ENCODE measurements around the gene CYCS. TPM values are rescaled to one million over a fixed set of nuclear protein-coding genes. Genes with fewer than 3 reads are reported as not detected.
"Not testable (repeated sequence)": the region's sequence is repeated elsewhere in the genome, so short reads cannot be mapped to it uniquely, and the experiment has no call there.

Gene CYCS
- polyA plus RNA-seq, 3 donors: 25.6 to 111 (median 93.9) TPM

DNA sequence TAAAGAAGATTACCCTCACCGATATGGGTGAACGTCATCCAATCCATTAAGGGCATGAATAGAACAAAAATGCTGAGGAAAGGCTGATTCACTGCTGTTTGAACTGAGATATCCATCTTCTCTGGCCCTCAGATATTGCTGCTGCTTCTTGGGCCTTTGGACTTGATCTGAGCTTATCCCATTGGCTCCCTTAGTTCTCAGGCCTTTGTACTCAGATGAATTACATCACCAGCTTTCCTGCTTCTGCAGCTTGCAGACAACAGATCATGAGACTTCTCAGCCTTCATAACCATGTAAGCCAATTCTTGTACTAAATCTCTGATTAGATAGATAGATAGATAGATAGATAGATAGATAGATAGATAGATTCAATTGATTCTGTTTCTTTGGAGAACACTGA is 40.2 kb downstream of the CYCS start:
- 94 to 98% (median 97%) methylated on average over 2 of the region's 2 CpGs for WGBS, 3 donors
- no peak overlapping the region for H3K27ac ChIP-seq (ENCODE audit: low read depth, low read length)

DNA sequence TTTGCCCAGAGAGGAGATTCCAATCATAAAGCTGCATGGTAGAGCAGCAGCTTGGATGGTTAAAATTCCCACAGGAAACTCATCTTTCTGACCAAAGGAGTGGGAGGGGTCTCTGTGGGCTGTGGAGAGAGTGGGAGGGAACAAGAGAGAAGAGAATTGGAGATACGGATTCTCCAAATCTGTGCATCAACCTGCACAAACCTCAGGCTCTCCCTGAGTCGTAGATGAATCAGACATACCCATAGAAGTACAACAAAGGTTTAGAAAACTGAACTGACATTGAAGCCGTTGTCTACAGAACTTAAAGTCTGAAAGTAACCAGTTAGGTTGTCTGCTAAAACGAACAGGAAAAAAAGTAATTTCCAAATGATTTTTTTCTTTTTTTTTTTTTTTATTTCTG is 41.9 kb downstream of the CYCS start:
- no peak overlapping the region for H3K27ac ChIP-seq (ENCODE audit: low read depth, low read length)

DNA sequence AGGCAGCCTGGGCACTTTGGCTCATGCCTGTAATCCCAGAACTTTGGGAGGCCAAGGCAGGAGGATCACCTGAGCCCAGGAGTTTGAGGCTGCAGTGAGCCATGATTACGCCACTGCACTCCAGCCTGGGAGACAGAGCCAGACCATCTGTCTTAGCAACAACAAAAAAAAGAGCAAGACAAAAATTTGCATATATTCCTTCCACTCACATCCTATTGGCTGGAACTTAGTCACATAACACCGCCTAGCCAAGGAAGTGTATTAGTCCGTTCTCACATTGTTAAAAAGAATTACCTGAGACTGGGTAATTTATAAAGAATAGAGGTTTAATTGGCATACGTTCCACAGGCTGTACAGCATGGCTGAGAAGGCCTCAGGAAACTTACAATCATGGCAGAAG is 43.0 kb downstream of the CYCS start:
- H3K27ac ChIP-seq (ENCODE audit: low read depth, low read length): not testable (repeated sequence)
- 82 to 85% (median 83%) methylated on average over 4 of the region's 4 CpGs for WGBS, 3 donors

More for the DNA sequence above, 41.9 kb downstream of the CYCS start:
- 64 to 83% (median 78%) methylated on average over 4 of the region's 4 CpGs for WGBS, 3 donors

DNA sequence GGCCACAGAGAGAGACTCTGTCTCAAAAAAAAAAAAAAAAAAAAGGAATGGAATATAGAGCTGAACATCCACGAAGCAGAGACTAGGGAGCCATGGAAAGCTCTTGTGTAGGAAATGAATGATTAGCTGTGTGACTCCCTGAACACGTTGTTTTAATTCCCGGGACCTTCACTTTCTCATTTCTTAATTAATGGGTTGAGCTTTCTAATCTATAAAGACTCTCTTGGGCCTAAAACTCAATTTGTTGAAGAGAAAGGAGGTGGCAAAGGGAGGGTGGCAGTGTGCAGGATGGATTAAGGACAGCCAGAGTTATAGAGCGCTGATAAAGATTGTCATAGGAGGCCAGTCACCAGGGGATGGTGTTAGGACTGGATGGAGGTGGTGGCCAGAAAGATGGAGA is 48.0 kb downstream of the CYCS start:
- H3K27ac ChIP-seq (ENCODE audit: low read depth, low read length): no peak overlapping the region
- 81 to 89% (median 88%) methylated on average over 4 of the region's 4 CpGs for WGBS, 3 donors

DNA sequence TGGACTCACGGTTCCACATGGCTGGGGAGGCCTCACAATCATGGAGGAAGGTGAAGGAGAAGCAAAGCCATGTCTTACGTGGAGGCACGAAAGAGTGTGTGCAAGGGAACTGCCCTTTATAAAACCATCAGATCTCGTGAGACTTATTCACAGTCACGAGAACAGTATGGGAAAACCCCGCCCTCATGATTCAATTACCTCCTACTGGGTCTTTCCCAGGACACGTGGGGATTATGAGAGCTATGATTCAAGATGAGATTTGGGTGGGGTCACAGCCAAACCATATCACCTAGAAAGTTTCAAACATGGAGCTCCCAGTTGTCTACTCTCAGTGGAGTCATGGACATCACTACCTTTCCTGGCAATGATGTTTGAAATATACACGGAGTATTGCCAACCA is 49.6 kb downstream of the CYCS start:
- no peak overlapping the region for H3K27ac ChIP-seq (ENCODE audit: low read depth, low read length)
- WGBS, 3 donors: 75 to 84% (median 77%) methylated on average over 8 of the region's 8 CpGs

DNA sequence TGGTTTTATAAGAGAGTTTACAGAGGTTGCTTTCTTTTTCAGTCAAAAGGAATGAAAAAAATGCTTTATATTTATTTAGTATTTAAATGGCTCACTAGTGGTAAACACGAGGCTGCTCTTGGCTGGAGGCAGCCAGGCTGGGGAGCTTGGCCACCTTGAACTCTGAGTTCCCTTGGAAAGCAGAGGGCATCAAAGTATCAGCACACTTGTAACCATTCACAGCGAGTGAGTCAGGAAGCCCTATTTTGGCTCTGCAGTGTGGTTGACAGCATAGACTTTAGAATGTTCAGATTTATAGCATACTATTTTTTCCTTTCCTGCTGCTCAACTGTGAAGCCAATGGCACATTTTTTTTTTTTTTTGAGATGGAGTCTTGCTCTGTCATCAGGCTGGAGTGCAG is 51.6 kb downstream of the CYCS start:
- 17 to 33% (median 20%) methylated on average over 2 of the region's 2 CpGs for WGBS, 3 donors
- H3K27ac ChIP-seq (ENCODE audit: low read depth, low read length): no peak overlapping the region

Other genes starting within 250 kb of the CYCS start
- 1 to 10 TPM in 1 of 3 donors, under 1 TPM in 2; 0.71 to 1.2 (median 0.79) TPM for gene OSBPL3, start 145.1 kb downstream of the CYCS start, polyA plus RNA-seq
- gene NPVF, start 103.2 kb upstream of the CYCS start, polyA plus RNA-seq: not detected